HG03175 (cell line): ENCODE data around the gene DRD5.
"Not testable (repeated sequence)": the region's sequence is repeated elsewhere in the genome, so short reads cannot be mapped to it uniquely, and the experiment has no call there.

ENCODE experiments used
- ATAC-seq: cut with Tn5 transposase; IDR thresholded peaks from one replicate; pipeline ENCODE4 v1.9.1; 2021; ENCODE audit warnings: mild to moderate bottlenecking, moderate library complexity; ENCODE audit not compliant: unreplicated experiment

The DRD5 gene

GRCh38 chr4:9781343-9782135 is at the start of gene DRD5:
Gene DRD5 (plus strand): TSS chr4:9781634. CDS start chr4:9782030, 396 bp downstream.
- ATAC-seq = no peak

- ATAC-seq = not testable (repeated sequence)
Observed at GRCh38 chr4:9732256-9732655, 49.2 kb upstream of the DRD5 start.

DNA sequence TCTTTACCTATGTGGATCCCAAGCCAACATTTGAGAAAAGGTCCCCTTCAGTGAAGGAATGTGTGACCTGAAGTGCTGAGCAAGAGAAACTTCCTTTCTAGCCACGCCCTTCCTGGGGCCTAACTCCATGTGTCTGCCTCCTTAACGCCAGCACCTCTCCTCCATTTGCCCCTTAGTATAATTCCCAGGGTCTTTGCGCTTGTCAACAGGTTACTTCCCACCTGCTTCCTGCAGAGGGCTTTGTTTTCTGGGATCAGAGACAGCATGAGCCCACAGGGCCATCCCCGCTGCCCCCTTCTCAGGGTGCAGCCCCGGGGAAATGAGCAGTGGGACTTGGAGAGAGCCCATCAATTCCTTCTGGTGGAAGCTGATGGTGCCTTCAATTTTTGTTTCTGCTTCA is 45.9 kb upstream of the DRD5 start:
- ATAC-seq = no peak

DNA sequence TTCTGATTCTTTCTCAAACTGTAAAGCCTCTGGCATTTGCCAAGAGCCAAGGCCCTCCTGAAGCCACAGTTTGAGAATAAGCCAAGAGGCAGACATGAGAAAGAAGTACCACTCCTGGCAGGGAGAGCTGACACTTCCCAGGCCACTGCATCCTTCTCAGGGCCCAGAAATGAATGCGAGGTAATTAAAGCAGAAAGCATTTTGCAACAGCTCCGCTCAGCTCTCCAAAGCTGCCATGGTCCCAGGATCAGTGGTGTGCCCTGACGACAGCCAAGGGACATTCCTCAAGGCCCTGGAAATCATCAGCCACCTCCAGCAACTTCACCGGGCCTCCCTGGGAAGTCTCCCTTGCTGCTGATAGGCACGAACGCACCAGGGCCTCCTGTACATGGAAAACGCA is 44.2 kb upstream of the DRD5 start:
- not testable (repeated sequence) for ATAC-seq

GRCh38 chr4:9743789-9744188 is 37.6 kb upstream of the DRD5 start:
- ATAC-seq = not testable (repeated sequence)

GRCh38 chr4:9745782-9746181 is 35.7 kb upstream of the DRD5 start:
- no peak for ATAC-seq

- ATAC-seq = no peak
Observed at GRCh38 chr4:9758641-9759317, 22.7 kb upstream of the DRD5 start.

DNA sequence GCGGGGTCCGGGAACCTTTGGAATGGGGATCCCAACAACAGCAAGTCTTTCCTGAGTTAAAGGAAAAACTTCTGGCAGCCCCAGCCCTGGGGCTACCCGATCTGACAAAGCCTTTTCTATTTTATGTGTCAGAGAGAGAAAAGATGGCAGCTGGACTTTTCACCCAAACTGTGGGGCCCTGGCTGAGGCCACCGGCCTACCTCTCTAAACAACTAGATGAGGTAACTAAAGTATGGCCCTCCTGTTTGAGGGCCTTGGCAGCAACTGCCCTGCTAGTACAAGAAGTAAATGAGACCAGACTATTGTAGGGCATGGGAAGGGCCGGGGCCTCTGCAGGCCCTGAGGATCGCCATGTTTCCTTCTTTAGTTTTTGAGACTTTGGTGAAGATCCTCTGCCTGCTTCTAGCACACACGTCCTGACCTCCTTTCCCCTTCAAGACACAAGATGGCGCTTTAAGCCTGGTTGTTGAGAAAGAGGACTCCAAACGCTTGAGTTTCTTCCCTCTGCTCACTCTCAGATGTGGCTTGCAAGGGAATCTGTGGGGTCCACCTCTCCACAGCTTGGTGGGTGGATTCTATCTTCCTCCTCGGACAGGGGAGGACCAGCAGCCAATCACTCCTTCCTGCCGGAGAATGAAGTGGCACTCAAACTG is 18.5 kb upstream of the DRD5 start:
- no peak for ATAC-seq

DNA sequence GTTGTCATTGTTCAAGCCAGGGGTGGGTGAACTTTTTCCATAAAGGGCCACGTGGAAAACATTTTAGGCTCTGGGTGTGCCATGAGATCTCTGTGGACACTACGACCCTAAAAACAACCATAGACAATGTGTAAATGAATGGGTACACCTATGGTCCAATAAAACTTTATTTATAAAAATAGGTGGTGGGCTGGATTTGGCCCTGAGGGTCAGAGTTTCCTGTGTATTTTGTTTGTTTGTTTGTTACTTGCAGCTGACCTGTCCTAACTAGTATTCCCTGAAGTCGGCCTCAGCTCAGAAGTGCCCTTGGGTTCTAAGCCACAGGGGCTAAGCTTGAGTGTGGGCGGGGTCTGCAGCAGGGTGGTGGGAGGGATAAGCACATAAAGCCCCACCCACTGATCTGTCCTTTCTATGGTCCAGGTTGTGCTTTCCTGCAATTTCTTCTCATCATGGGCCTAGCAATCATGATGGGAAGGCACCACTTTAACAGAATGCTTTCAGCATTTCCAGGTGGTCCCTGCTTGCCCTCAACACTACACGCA is 17.2 kb upstream of the DRD5 start:
- no peak for ATAC-seq

GRCh38 chr4:9765091-9765490 is 16.3 kb upstream of the DRD5 start:
- no peak for ATAC-seq

DNA sequence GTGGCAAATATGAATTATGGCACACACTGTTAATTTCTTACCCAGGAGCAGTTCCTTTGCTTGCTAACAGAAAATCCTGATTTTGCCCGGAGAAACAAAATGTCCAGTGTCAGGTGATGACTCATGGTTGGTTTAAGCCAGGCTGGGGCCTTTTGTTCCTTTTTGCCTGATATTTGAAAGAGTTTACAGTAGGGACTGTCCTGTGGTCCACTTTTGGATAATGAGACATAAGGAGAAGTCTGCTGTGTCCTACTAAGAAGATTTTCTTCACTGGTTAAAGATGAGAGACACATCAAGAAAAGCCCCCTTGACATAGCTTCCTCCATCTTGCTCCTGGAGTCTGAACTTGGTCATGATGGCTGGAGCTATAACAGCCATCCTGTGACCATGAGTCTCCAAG is 12.1 kb upstream of the DRD5 start:
- ATAC-seq = no peak

DNA sequence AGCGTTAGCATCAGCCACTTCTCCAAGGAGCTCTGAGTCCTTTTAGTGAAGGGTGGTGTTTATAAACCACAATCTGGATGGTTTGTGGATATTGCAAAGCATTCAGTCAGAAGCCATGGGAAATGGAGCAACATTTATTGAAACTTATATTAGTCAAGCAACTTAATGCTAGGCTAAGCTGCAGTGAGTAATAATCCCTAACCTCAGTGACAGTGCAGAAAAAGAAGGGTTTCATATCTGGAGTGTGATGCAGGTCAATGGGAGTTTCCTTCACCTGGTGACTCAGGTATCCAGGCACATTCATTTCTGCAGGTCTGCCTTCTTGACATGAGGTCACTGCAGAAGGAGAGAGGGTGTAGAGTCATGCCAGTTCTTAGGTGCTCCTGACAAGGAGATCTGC is 10.4 kb upstream of the DRD5 start:
- no peak for ATAC-seq

GRCh38 chr4:9773471-9773870 is 8.0 kb upstream of the DRD5 start:
- ATAC-seq = no peak

GRCh38 chr4:9782136-9782436 is 652 bp downstream of the DRD5 start:
- no peak for ATAC-seq

GRCh38 chr4:9785891-9786290 is 4.5 kb downstream of the DRD5 start:
- ATAC-seq = not testable (repeated sequence)

DNA sequence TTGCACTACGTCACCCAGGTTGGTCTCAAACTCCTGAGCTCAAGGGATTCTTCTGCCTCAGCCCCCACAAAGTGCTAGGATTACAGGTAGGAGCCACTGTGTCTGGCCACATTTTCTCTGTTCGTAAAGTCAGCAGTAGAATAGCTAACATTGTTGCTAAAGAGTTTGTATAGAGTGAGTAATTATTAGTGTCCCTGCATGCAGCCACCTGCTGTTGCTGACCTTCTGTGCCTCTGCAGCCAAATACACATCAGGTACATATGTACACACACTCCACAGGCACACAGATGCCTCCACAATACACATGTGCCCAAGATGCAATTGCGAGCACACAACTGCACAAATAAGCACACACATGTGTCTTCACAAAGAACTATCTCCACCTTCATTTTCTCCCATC is 10.9 kb downstream of the DRD5 start:
- no peak for ATAC-seq

DNA sequence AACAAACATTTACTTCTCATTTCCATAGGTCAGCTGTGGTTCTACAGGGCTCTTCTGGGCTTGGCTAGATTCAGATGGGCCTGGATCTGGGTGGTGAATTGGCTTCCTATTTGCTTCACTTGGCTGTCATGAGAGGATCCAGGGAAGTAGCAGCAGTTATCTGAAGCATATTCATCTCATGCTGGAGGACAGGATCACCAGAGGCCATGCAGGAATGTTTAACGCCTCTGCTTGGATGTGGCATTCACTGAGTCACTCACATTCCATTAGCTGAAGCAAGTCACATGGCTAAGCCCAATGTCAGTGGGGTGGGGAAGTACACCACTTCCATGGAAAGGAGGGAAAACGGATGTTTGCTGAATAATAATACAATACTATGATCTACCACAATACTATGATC is 15.2 kb downstream of the DRD5 start:
- not testable (repeated sequence) for ATAC-seq

GRCh38 chr4:9800848-9801247 is 19.4 kb downstream of the DRD5 start:
- ATAC-seq = no peak

GRCh38 chr4:9804918-9805317 is 23.5 kb downstream of the DRD5 start:
- no peak for ATAC-seq

DNA sequence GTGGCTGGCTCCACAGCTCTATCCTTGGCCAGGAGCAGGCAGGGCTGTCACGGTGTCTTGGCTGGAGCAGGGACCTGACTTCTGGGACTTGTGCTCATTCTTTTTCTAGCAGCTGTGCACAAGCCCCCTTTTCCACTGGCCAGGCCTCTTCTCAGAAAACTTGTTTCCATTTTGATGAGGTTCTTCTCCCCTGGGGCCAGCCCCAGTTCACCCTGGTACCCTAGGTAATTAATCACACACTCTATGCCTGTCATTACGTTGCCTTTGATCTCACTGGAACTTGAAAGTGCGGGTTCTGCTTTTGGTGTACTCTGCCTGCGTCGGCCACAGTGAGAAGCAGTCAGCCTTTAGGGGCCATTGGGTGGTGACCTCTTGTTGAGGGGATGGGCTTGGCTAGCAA is 26.6 kb downstream of the DRD5 start:
- no peak for ATAC-seq

- no peak for ATAC-seq
Observed at GRCh38 chr4:9811806-9812205, 30.4 kb downstream of the DRD5 start.
